Spleen (tissue), 11 donors: ENCODE data around the gene HRC. TPM values are rescaled to one million over a fixed set of nuclear protein-coding genes. Genes with fewer than 3 reads are reported as not detected.

ENCODE experiments used
- DNase-seq: peaks from one replicate; pipeline ENCODE4 v3.0.0-alpha.2; 2020
- H3K27ac ChIP-seq, 8 donors: fragments of 200-600 bp; sonication (generic) in 7 of 8; 1 replicate in 4 of 8; 2 replicates in 4 of 8; pipeline versions ENCODE4 v1.5.0 to v1.8.0; 2016 to 2021; ENCODE audit warnings: inconsistent platforms in 4 of 8, mild to moderate bottlenecking in 4 of 8, moderate library complexity in 1 of 8
- H3K27me3 ChIP-seq, 7 donors: fragments of 200-600 bp; sonication (generic) in 6 of 7; replicated peaks in 1 of 7; 1 replicate in 4 of 7; 2 replicates in 3 of 7; pipeline versions ENCODE4 v1.5.0 to v1.8.0; 2016 to 2021; ENCODE audit warnings: inconsistent platforms in 3 of 7, mild to moderate bottlenecking in 1 of 7
- H3K36me3 ChIP-seq, 6 donors: fragments of 200-600 bp; sonication (generic) in 5 of 6; 1 replicate in 4 of 6; 2 replicates in 2 of 6; pipeline versions ENCODE4 v1.5.0 to v1.8.0; 2016 to 2021; ENCODE audit warnings: inconsistent platforms in 2 of 6
- H3K4me1 ChIP-seq, 6 donors: fragments of 200-600 bp; sonication (generic) in 5 of 6; 1 replicate in 3 of 6; 2 replicates in 3 of 6; pipeline versions ENCODE4 v1.5.0 to v1.8.0; 2016 to 2021; ENCODE audit warnings: inconsistent platforms in 3 of 6
- H3K4me3 ChIP-seq, 8 donors: fragments of 200-600 bp; sonication (generic) in 7 of 8; 1 replicate in 4 of 8; 2 replicates in 4 of 8; pipeline versions ENCODE4 v1.5.0 to v1.8.0; 2016 to 2021; ENCODE audit warnings: inconsistent platforms in 4 of 8, mild to moderate bottlenecking in 4 of 8, moderate library complexity in 2 of 8
- H3K9me3 ChIP-seq, 8 donors: fragments of 200-600 bp; sonication (generic) in 7 of 8; 1 replicate in 4 of 8; 2 replicates in 4 of 8; pipeline versions ENCODE4 v1.5.0 to v1.8.0; 2016 to 2021; ENCODE audit warnings: inconsistent platforms in 4 of 8
- CTCF ChIP-seq, 11 experiments: fragments of 200-600 bp in 7 of 11; fragments of 450-650 bp in 4 of 11; sonication (generic) in 4 of 11; IDR thresholded peaks in 8 of 11; conservative IDR thresholded peaks in 3 of 11; 1 replicate in 7 of 11; 2 replicates in 4 of 11; pipeline versions ENCODE4 v1.4.0 to v1.8.0; 2016 to 2021; ENCODE audit warnings: antibody characterized with exemption in 11 of 11, inconsistent platforms in 4 of 11, mild to moderate bottlenecking in 1 of 11
- POLR2A ChIP-seq, 3 donors: fragments of 450-650 bp; IDR thresholded peaks; one replicate each; pipeline ENCODE4 v1.5.1; 2017; ENCODE audit warnings: antibody characterized with exemption in 3 of 3, mild to moderate bottlenecking in 1 of 3
- POLR2AphosphoS5 ChIP-seq, 3 donors: sonication (generic); formaldehyde crosslinking; IDR thresholded peaks; one replicate each; pipeline ENCODE4 v1.5.1; 2017; ENCODE audit warnings: antibody characterized with exemption in 3 of 3
- WGBS, 5 donors: extraction: QIAGEN DNeasy Blood & Tissue Kit in 3 of 5; methylation state at CpG; one replicate each; pipeline versions ENCODE4 v1.1.5 to v1.1.7; 2013 to 2018; 5-methylcytosine and 5-hydroxymethylcytosine counted together
- intact Hi-C: fragments of 100-400 bp; cut with DNase I; formaldehyde crosslinking; loops from one replicate; pipeline ENCODE4 v1.15.0; 2023; ENCODE audit warnings: low total_unique reads
- polyA plus RNA-seq, 3 donors: library from polyadenylated mRNA; stranded (reverse); fragments of 200-250 nt; gene quantifications; one replicate each; pipeline ENCODE4 v1.2.1, GENCODE V29; 2013
- total RNA-seq, 7 donors: library from RNA; depleted of rRNA in 3 of 7; stranded (reverse); fragments of >200 nt in 3 of 7; fragmentation: NEBNext Ultra II Directional in 4 of 7; extraction: Animal tissue kit (Norgen Biotek cat#: 25700) in 4 of 7; gene quantifications; one replicate each; pipeline versions ENCODE4 v1.1.0 to v1.2.1, GENCODE V29; 2016 to 2021
- donor health status: healthy with polysubstance abuse.
- donor health status: DM: no; HTN: no; CAD: no; lungs with moderate emphysema.
- donor health status: DM: no; HTN: no; CAD: no.
- donor health status: Bipolar disorder and iron deficiency.
- donor health status: healthy.
- donor health status: DM: no; HTN: no; CAD: no.
- donor health status: DM: yes; HTN: yes; CAD: no.

The HRC gene
- total and polyA plus RNA-seq, 10 donors: 0.07 to 0.47 (median 0.27) TPM; not detected in 5

GRCh38 chr19:49110567-49110966 is 44.6 kb downstream of the HRC start:
- H3K27ac ChIP-seq: no peak overlapping the region
- no peak for DNase-seq
- H3K4me3 ChIP-seq: no peak overlapping the region
- intact Hi-C loops: no loop called here
- 45 to 64% (median 56%) methylated on average over 3 of the region's 3 CpGs for WGBS, 5 donors
- H3K4me1 ChIP-seq: peaks cover 7 to 23% (median 18%) of the 10 kb centered on the region in 6 donors
- TF ChIP-seq CTCF (IDR thresholded peaks at IDR 0.05 in 8 of 11, conservative IDR thresholded peaks at IDR 0.05 in 3 of 11) (no peak), POLR2A (IDR thresholded peaks at IDR 0.05) (no peak), POLR2AphosphoS5 (IDR thresholded peaks at IDR 0.05) (no peak)
- no peaks in the 10 kb centered on the region for H3K9me3 ChIP-seq
- no peaks in the 10 kb centered on the region for H3K27me3 ChIP-seq
- H3K36me3 ChIP-seq: peaks cover 0 to 43% (median 38%) of the 10 kb centered on the region in 6 donors

GRCh38 chr19:49109569-49110233 is 45.5 kb downstream of the HRC start:
- intact Hi-C loops: no loop called here
- peaks cover 6 to 17% (median 11%) of the 10 kb centered on the region in 6 donors for H3K4me1 ChIP-seq
- TF ChIP-seq CTCF (IDR thresholded peaks at IDR 0.05 in 8 of 11, conservative IDR thresholded peaks at IDR 0.05 in 3 of 11) (no peak), POLR2A (IDR thresholded peaks at IDR 0.05) (no peak), POLR2AphosphoS5 (IDR thresholded peaks at IDR 0.05) (peak in 1 of 3 donors; percentile 22)
- no peak for DNase-seq
- peaks cover 0 to 52% (median 46%) of the 10 kb centered on the region in 6 donors for H3K36me3 ChIP-seq
- H3K4me3 ChIP-seq: no peak overlapping the region
- H3K27me3 ChIP-seq: no peaks in the 10 kb centered on the region
- WGBS, 5 donors: 81 to 95% (median 90%) methylated on average over 8 of the region's 8 CpGs
- no peak overlapping the region for H3K27ac ChIP-seq
- no peaks in the 10 kb centered on the region for H3K9me3 ChIP-seq

GRCh38 chr19:49109051-49109450 is 46.1 kb downstream of the HRC start:
- no peak overlapping the region for H3K4me3 ChIP-seq
- intact Hi-C loops: no loop called here
- no peak for DNase-seq
- 83 to 89% (median 85%) methylated on average over 5 of the region's 5 CpGs for WGBS, 5 donors
- TF ChIP-seq POLR2AphosphoS5 (IDR thresholded peaks at IDR 0.05): peak; percentile 8 to 51 (median 24)
- no peak for TF ChIP-seq CTCF (IDR thresholded peaks at IDR 0.05 in 8 of 11, conservative IDR thresholded peaks at IDR 0.05 in 3 of 11)
- no peaks in the 10 kb centered on the region for H3K9me3 ChIP-seq
- H3K36me3 ChIP-seq: peaks cover 0 to 58% (median 53%) of the 10 kb centered on the region in 6 donors
- no peak overlapping the region for H3K27ac ChIP-seq
- H3K4me1 ChIP-seq: peaks cover 6 to 14% (median 10%) of the 10 kb centered on the region in 6 donors
- H3K27me3 ChIP-seq: no peaks in the 10 kb centered on the region

GRCh38 chr19:49107625-49108459 is 47.4 kb downstream of the HRC start:
- H3K9me3 ChIP-seq: no peaks in the 10 kb centered on the region
- intact Hi-C loops: no loop called here
- DNase-seq: no peak
- TF ChIP-seq POLR2AphosphoS5 (IDR thresholded peaks at IDR 0.05) (peak in 2 of 3 donors; percentile 28 to 70), CTCF (IDR thresholded peaks at IDR 0.05 in 8 of 11, conservative IDR thresholded peaks at IDR 0.05 in 3 of 11) (no peak)
- no peak overlapping the region for H3K27ac ChIP-seq
- peaks cover 0 to 71% (median 63%) of the 10 kb centered on the region in 6 donors for H3K36me3 ChIP-seq
- H3K27me3 ChIP-seq: no peaks in the 10 kb centered on the region
- H3K4me1 ChIP-seq: peaks cover 0 to 16% (median 0%) of the 10 kb centered on the region in 6 donors
- no peak overlapping the region for H3K4me3 ChIP-seq
- 95 to 96% (median 96%) methylated on average over 86 to 93 of the region's 93 CpGs for WGBS, 5 donors
